Right ventricle myocardium superior (tissue), 1 donor: Measurements from ENCODE around the gene ADAM19. TPM values are rescaled to one million over a fixed set of nuclear protein-coding genes. Genes with fewer than 3 reads are reported as not detected.

Experiments
- ATAC-seq: fragments of 200-7000 bp; cut with Tn5 transposase; one replicate; pipeline ENCODE4 v1.9.1; 2020; ENCODE audit warnings: mild to moderate bottlenecking; ENCODE audit not compliant: poor library complexity
- DNase-seq: peaks from one replicate; pipeline ENCODE4 v3.0.0-alpha.2; 2020
- intact Hi-C: fragments of 100-400 bp; cut with DNase I; formaldehyde crosslinking; loops from one replicate; pipeline ENCODE4 v1.11.2; 2022
- total RNA-seq: library from RNA; stranded (reverse); fragmentation: NEBNext Ultra II Directional; extraction: Animal tissue kit (Norgen Biotek cat#: 25700); gene quantifications from one replicate; pipeline ENCODE4 v1.2.1, GENCODE V29; 2021
- donor health status: DM: no; HTN: yes; CAD: no; lungs with severe emphysema.

The ADAM19 gene
- total RNA-seq, 1 donor from 2014 or later: 8.4 TPM

DNA sequence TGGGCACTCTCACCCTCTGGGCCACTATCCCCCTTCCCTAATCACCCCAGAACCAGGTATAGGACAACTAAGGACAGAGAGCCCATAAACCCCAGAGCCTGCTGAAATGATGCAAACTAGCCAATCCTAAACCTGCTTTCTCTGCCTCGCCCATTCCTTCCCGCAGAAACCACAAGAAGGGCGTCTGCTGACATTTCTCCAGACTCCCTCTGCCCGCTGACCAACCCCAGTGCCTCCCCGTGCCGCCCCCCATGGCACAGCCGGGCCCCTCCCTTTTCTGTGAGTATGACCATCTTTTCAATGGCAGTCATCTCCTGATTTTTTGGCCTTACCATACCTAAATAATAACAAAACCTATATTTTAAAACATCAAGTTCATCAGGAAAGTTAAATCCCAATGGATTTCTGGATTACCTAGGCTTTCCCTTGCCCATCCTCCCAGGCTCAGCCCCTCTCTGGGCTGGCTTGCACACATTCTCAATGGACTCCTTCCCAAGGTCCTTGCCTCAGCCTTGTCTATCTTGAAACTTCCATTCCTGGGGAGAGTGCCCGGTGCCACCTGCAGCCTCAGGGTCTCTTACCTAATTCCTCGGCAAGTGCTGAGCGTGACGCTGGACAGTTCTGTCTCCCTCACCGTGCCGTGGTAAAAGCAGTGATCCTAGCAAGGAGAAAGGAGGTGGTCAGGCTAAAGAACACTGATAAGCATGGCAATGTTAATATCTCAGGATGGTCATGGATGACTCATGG is 45.2 kb downstream of the ADAM19 start:
- intact Hi-C loops: no loop called here
- ATAC-seq: no peak
- DNase-seq: no peak

DNA sequence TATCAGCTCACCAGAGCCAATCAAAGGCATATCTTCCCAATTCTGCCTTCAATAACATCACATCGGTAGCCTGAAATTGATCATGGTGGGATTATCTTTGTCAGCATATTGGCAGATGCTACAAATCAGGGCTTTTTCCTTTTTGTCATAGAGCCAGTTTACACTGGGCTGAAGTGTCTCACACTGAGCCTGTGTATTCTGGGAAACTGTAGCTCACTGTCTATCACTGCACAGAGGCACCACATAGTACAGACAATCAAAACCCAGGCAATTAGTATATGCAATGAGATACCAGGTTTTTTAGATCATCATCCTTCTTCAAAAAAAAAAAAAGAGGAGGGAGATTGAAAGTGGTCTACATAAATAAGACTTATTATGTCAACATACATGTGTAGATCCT is 46.6 kb downstream of the ADAM19 start:
- no peak for DNase-seq
- no peak for ATAC-seq
- intact Hi-C loops: no loop called here

- intact Hi-C loops: no loop called here
- DNase-seq (no peak), ATAC-seq (peak; percentile 42)
These were observed 47.4 kb downstream of the ADAM19 start for GRCh38 chr5:157528036-157528632.

GRCh38 chr5:157524887-157525286 is 50.7 kb downstream of the ADAM19 start:
- DNase-seq: no peak
- intact Hi-C loops: no loop called here
- ATAC-seq: no peak

DNA sequence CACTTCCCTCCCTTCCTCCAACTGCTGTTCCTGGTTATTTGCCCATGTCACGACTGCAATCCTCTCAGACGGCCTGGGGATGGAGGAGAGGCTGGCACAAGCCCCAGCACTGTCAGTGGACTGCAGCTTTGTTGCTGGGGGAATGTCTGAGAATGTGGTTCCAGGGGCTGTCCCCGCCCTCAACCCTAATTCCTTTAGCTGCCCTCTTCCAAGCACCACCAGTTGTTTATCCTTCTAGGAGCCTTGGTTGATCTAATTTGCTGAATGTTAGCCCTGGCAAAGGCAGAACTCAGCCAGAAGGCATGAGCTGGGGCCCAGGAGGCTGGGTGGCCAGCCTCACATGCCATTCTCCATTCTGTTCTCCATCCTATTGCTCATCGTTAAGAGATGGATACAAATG is 51.6 kb downstream of the ADAM19 start:
- intact Hi-C loops: no loop called here
- no peak for DNase-seq
- ATAC-seq: no peak

- DNase-seq: no peak
- ATAC-seq: no peak
- intact Hi-C loops: no loop called here
These were observed 53.9 kb downstream of the ADAM19 start for GRCh38 chr5:157521704-157522029.

- DNase-seq (peak; percentile 56), ATAC-seq (peak; percentile 50)
- intact Hi-C loops: no loop called here
These were observed 54.5 kb downstream of the ADAM19 start for GRCh38 chr5:157520911-157521703.

DNA sequence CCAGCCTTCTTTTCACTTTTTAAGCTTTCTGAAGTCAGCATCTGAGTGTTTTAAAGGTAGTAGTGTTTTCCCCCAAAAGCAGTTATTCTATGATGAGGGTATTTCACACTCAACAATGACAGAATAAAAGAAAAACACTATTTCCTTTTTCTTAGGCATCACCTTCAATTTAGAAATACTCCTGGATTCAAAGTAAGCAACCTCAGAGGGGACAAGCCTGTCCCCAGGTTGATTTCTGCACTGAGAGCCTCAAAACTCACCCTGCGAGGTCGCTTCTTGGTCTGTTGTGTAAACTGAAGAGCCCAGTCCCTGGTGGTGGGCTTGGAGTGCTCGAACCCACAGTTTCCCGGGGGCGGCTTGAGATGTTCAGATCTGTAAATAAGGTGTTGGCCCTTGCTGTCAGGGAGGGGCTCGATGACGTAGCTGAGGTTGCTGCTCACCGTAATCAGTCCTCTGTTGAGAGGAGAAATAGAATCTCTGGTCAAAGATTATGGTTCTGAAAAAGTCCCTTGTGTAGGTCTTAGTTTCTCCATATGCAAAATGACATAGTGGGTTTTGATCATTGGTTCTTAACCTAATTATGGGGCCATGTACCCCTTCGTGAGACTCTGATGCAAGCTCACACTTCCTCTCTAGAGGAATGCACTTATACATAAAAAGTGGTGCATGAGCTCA is 55.9 kb downstream of the ADAM19 start:
- intact Hi-C loops: no loop called here
- DNase-seq: no peak
- no peak for ATAC-seq

- DNase-seq: no peak
- ATAC-seq: no peak
- intact Hi-C loops: no loop called here
These were observed 56.6 kb downstream of the ADAM19 start for GRCh38 chr5:157518963-157519362.

DNA sequence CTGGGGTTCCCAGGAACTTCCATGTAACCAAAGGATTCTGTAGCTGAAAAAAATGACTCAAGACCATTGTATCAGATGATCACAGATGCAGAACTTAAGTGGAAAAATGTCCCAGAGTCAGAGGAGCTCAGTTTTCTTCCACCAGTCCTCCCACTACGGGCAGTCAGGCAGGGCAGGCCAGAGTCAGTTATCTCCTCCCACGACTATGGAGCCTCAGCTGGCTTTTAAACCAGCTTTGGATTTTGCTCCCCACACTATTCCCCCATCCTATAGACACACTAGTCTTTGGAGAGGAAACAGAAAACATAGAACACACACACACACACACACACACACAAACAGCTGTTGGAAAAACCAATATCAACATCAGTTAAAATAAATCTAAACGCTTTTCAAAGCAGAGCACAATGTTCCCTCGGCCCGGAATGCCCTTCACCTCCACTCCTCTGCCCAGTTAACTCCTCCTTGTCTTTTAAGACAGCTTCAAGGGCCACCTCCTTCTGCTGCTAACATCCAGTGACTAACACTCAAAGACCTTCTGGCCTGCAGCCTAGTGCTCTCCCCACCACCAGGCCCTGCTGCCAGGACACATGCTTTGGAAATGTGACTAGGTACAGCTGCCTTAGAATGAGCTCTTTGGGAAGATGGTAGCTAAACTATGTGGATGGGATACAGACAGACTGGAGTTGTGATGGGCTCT is 58.8 kb downstream of the ADAM19 start:
- ATAC-seq (peak; percentile 78), DNase-seq (peak; percentile 69)
- intact Hi-C loops: no loop called here

DNA sequence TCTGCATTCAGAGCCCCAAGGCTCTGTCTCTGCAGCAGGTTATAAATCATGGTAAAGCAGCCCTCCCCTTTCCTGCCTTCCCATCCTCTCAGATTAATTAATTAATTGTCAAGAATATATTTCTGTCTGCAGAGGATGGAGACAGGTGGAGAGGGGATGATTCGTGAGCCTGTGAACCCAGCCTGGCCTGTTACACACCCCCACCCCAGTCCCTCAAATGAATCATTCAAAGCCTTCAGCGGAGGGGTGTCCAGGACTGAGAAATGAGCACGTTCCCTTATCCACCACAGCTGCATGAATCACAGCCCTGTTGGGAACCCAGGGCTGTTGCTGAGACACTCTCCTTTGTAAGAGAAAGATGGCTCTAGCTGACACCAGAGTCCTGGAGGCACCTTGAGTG is 59.6 kb downstream of the ADAM19 start:
- intact Hi-C loops: no loop called here
- ATAC-seq (no peak), DNase-seq (no peak)

GRCh38 chr5:157514974-157515373 is 60.6 kb downstream of the ADAM19 start:
- ATAC-seq (no peak), DNase-seq (no peak)
- intact Hi-C loops: no loop called here

DNA sequence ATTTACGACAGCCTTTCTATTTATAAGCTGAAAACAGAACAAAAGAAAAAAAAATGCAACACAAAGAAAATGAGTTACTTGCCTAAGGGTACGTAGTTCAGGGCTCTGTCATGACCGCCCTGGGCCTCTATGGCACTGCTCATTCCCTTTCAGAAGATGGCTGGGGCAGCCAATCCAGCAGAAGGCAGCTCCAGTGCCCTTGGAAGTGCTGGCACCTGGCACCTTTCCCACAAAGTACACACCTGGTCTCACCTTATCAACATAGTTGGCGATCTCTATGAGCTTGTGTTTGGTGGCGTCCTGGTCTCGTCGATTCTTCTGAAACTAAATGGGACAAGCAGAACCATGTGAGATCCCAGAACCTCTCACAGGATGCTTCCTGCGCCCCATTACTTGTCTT is 62.4 kb downstream of the ADAM19 start:
- intact Hi-C loops: no loop called here
- DNase-seq (no peak), ATAC-seq (no peak)

- intact Hi-C loops: no loop called here
- ATAC-seq (peak; percentile 93), DNase-seq (peak; percentile 95)
These were observed 63.6 kb downstream of the ADAM19 start for GRCh38 chr5:157511651-157512644.

- ATAC-seq (no peak), DNase-seq (no peak)
- intact Hi-C loops: no loop called here
These were observed 64.9 kb downstream of the ADAM19 start for GRCh38 chr5:157510682-157511081.

DNA sequence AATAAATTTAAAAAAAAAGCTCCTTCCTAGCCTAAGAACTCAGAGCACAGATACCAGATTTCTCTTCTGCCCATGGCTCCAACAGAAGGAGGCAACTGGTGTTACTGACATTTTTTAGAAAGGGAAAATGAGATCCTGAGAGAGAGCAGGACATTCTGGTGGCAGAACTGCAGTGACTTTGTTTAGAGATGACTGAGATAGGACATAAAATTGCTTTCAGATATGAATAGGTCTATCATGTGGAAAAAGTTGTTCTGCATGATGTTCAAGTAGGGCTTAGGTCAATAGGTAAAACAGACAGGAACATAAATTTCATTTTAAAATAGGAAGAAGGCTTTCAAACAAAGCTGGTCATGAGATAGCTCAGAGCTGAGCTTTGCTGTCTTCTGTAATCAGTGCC is 66.0 kb downstream of the ADAM19 start:
- ATAC-seq: no peak
- no peak for DNase-seq
- intact Hi-C loops: no loop called here

- no peak for ATAC-seq
- DNase-seq: no peak
- intact Hi-C loops: no loop called here
These were observed 66.5 kb downstream of the ADAM19 start for GRCh38 chr5:157509093-157509492.
